AG08395 (cell line): ENCODE results near the gene PRL.

Experiments used
- DNase-seq: peaks from one replicate; pipeline ENCODE4 v3.0.0; 2012; ENCODE audit warnings: mixed read lengths, low spot score

PRL gene

DNA sequence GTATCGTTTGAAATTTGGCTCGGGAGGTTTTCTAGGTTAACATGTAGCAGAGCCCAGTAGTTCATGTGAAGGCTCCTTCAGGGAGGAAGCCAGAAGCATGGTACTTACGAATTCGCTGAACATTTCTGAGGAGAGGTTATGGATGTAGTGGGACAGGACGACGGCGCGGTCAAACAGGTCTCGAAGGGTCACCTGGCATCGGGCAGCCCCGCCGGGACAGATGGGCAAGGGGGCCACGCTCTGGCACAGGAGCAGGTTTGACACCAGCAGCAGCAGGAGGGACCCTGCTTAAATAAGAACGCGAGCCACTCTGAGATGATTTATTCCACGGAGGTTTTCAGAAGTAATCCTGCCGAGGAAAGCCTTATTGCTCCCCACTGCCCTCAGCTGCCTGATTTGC is 2.5 kb downstream of the PRL start:
- no peak for DNase-seq

DNA sequence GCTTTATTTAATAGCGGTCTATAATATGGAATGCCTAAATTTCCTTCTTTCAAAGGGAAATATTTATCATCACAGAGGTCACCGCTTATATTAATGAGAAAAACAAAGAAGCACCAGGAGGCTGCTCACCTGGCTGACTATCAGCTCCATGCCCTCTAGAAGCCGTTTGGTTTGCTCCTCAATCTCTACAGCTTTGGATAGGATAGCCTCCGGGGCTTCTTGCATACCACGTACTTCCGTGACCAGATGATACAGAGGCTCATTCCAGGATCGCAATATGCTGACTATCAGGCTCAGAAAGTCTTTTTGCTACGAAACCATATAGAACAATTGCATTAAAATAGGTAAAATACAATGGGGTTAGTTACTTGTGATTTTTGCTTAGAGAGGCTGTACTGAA is 6.8 kb downstream of the PRL start:
- DNase-seq: no peak

DNA sequence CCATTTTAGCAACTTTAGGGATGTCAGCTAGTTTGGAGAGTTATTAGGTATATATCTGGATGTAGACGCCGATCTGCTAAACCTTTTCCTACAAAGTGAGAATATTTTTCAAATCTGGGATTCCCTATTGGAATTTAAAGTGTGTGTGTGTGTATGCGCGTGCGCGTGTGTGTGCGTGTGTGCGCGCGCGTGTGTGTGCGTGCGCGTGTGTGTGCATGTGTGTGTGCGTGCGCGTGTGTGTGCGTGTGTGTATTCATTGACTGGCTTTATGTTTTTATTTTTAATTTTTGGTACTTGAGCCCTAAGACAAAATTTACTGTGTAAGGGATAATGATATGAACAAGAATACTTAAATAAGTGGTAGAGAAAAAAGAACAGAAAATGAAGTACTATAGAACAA is 8.1 kb downstream of the PRL start:
- DNase-seq: no peak

DNA sequence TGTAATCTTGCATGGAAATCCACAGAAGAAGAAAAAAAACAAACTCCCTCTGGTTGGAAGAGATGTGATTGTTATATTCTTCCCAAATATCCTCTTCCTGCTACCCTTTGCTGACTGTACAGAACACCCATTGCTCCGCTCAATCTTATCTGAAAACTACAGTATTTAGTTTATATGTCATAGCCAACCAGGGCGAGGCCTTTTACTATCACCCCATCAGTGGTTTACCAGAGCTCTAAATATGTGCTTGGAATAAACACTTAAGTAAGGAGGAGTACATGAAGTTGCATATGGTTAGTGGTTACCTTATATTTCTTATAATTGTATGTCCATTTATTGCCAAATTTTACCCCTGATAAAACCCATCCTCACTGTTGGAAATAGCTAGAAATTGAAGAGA is 12.2 kb downstream of the PRL start:
- DNase-seq: no peak

DNA sequence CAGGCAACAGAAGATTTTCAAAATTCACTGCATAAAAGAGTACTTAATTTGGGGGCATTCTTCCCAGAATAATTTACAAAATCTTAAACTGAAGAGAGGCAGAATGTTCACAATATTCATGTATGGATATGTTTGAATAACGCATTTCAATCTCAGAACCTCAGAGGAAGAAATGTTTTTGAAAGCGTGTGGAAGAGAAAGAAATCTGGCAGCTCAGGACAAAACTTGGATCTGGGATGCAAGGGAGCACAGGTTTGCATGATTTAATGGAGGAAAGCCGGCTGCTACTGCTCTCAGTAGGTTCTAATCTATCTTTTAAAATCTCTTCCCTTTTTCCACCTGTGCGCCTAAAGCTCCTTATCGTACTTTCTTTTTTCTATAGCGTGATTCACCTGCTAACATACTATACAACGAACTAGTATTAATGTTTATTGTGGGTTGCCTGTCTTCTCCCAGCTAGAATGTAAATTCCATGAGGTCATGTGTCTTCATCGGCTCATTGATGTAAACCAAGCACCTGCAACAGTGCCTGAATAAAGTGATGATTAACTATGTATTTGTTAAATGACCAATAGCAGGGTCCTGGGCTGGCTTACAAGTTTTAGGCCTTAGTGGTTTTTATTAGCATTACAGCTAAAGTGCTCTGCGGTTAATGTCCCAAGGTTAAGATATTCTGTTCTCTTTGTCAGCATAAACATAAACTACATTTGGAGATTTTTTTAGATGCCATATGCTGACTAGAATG is 15.3 kb downstream of the PRL start:
- no peak for DNase-seq

DNA sequence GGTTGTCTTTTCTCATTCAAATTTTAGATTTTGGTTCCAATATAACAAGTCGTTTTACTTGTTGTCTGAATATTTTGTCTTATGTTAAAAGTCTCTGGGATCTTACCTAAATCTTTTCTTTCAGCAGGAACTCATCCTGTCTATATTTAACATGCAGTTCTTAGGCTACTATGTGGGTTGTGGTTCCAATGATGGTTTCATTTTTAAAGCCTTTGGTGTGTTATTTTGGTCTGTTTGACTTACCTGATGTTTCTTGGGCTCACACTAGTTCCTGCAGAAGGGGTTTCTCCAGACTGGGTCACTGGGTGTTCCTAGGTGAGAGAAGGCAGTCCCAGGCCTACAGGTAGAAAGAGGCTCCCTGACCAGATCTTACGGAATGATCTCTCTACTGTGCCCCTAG is 17.4 kb downstream of the PRL start:
- no peak for DNase-seq

DNA sequence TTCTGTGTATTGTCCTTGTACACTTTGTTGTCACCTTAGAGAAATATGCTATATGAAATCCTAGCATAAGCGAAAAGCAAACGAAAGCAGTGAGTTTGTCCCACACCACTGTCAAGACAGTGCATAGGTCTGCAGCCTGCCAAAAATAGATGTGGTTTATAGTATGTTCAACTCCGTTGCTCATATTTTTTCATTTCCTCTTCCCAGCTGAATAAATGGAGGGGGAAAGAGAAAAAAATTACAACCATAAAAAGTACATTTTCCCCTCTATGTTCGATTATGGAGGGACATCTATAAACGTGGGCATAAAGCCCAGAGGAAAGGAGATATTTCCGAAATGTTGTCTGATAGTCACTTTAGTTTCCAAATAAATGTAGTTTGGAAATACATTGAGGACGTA is 25.8 kb downstream of the PRL start:
- no peak for DNase-seq

DNA sequence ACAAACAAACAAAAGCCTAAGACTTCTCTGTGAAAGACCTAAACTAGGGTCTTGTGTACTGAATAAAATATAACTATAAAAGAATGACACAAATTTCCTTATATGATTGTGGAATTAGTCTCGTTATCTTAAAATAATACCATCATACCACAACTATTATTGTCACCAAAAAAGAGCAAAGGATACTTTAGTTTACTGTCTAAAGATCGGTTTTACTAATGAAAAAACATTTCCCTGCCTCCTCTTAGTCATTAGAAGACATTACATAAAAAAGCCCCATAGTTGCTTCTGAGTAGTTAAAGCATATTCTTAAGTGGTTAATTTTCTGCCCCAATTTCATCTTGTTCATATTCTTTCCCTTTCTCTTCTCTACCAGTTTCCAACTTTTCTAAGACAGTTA is 33.1 kb downstream of the PRL start:
- no peak for DNase-seq

DNA sequence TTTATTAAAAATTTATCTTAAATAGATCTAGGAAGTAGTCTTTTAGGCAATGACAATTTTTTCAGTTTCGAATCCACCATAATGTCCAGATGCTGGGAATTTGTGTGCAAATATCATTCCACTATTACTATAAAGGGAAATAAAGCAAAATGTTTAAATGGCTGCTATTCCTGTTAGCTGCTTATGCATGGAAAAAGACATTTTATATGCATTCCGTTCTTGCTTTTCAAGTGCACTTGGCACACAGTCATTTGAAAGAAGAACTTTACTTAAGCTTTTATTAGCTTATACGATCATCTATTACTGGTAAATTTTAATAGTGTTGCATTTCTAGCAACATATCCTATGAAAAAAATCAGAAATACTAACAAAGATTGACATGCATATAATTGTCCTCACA is 42.0 kb downstream of the PRL start:
- DNase-seq: no peak

DNA sequence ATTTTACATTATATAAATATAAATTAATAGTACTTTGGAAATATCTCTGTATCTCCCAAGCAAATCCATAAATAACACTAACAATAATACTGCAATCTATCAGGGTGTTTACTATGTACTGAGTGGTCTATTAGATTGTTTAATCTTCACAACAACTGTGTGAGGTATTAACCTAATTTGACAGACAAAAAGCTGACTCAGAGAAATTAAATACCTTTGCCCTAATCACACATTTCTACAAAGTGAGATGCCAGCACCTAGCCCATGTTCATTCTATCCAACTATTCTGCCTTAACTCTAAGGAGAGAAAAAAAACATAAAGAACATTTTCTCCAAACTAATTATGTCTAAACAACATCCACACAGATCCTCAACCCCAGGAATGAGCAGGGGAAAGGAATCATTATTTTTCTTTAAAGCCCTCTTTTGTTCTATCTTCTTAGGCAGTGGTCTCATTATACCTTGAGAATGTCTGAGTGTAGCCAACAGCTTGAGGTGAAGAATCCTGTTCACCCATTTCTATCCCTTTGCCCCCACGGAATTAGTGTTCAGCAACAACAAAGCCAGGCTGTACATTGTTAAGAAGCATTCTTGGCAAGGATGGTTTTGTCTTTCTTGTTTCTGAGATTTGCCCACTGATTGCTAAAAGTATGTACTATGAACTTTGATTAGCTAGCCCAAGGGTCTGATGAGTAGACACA is 42.7 kb downstream of the PRL start:
- DNase-seq: no peak

DNA sequence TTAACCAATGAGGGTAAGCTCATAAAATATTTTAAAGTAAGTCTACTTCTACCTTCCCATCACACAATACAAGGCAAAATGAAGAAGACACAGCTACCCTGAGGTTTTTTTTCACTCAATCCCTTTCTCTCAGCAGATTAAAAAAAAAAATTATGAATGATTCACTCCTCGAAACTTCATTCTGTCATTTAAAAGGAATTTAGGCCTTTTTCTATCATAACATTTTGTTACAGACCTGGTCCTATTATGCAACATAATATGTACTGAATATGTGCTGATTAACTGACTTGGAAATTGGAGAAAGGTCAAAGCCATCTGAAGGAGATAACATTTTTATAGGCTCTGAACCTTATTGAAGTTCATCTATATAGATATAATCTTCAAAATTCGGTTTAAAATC is 45.5 kb downstream of the PRL start:
- DNase-seq: peak; percentile 48

DNA sequence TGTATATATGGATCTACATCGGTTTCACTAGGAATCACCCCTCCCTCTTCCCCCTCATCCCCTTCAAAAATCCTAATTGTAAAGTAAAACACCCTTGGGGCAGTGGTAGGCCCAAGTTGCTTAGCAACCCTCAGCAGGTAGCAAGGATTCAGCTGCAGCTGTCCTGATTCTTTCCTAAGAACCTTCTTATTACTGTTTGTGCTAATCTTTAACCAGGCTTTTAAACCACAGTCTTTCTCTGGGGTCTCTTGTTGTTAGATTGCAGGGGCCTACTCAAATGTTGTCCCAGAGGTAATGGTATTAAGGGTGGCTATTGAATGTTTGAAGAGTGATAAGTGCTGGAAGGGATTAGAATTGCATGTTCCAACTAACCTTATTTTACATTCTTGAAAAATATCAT is 46.4 kb downstream of the PRL start:
- DNase-seq: no peak

DNA sequence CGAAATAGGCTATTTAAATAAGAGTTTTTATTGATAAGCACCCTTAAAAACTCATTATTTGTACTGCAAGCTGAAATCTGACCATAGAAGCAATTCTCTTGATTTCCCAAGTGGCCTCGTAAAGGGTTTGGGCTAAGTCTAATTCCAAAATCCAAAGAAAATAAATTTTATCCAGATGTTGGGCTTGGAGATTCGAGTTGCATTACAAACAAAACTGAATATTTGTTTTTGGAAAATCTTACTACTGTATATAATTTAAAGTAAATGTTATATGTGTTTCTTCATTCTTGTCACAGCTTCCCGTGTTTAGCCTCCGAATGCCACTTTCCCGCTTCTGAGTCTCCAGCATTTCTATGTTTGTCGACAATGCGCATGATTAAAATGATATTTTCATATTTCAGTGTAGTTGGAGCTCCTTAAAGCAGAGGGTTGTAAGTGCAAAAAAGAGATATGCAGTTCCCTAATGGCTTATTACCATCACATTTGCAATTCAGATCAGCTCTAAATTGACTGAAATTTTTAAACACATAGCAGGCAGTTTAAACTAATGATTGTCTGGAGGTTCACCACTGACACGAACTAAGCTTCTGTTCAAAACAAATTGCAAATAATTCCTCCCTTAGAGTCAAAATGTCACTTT is 47.0 kb downstream of the PRL start:
- no peak for DNase-seq

DNA sequence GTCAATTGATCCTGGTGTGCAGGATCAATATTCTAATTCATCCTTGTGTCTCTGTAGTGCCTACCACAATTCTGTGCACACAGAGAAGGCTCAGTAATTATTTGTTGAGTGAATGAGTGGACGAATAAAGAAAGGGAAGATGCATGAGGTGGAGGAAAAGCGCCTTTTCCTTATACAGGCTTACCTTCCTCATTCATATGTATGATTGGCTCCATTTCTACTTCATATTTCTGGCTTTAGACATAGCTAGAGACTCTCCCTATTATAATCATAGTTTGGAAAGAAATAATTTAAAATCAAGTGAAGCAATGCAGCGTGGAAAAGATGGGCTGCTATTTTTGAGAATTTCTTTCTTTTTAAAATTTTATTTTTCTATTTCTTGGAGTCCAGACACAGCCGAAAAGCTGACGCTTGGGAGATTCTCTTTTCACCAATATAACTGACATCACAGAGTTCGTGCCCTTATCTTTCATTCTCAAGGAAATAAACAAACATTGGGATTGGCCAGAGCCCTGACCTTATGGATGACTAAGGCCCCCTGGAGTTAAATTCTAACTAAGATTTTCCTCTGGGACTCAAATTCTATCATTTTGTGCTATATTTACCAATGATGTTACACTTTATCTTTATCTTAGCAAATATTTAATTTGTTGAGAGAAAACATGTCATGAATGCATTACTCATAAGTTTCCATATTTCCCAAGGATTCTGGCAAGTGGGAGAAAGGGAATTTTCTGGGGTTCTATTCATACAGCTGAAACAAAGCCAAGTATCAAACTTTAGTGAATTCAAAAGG is 48.1 kb downstream of the PRL start:
- DNase-seq: peak; percentile 11

DNA sequence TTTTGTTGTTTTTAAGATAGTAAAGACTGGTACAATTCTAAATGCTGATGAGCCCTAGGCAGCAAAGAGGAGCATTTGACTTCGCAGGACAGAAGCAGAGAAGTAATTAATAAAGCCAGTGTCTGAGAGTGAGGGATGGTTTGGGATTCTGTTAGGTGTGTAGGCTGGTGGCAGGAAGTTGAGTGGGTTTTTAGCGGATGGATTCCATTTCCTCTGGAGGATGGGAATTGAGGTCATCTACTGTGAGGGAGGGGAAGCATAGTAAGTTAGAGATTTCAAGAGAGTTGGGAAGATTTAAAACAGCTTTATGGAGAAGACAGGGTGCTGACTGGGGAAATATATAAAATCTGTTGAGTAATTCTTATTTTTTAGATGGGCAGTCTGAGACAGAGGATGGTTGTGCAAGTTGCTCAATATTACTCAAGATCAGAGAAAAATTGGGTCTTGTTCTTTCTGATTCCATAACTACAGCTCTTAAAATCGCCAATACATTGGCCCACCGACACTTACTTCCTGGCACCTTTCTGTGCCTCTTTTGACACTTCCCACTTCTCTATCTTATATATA is 48.8 kb downstream of the PRL start:
- DNase-seq: no peak

DNA sequence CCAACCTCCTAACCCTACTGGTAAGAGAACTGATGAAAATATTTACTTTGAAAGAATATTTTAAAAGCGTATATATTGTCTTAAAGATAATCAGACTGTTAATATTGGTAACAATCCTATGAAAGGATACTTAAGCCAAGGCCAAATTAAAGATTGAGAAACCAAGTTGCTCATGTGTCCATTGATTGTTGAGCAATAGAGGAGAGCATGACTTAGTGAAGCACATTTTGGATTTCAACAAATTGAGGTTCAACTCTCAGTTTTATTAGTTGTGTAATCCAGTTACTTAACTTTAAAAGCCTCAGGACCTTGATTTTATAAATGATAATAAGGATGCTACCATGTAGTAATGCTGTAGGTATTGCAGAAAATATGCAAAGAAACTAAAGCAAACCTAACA is 56.8 kb downstream of the PRL start:
- DNase-seq: no peak

DNA sequence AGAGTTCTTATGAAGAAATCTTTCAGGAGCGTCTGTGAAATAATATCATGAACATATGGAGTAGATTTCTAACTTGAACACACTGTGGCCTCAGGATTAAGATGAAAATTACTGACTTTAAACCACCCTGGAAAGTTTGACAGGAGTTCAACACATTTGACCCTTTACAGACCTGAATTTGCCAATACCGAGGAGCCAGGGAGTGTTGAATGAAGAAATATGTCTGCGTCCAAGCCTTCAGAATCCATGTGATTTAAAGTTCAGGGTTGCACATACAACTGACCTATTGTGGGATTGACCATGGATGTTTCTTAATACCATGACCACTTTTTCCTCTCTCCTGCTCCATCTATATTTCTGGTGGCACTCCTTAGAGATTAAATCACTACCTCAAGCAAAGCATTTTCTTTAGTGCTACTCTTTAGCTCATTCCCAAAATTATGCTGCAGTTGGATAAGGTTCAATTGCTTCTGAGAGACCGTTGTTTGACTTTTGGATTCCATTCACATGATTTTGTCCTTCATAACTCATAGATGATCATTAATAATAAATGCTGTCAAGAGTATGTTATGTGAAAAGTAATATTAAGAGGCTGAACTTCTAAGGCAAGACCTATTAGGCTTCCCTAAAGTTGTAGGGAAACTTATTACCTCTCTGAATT is 57.4 kb downstream of the PRL start:
- DNase-seq: no peak

DNA sequence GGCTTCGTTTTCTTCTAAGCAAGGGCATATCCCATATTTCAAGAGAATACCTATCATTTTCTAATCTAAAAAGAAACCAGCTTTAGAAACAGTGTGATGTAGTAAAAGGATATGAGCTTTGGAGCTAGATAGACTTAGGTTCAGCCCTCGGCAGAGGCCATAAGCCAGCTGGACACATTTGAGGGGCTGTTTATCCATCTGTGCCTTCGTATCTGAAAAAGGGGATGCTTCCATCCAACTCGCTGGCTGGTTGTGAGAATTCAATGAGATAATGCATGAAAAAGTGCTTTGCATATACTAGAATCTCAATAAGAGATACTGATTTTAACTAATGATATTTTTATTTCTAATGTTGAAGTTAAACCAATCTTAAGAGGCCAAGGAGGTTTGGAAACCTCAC is 58.0 kb downstream of the PRL start:
- no peak for DNase-seq

DNA sequence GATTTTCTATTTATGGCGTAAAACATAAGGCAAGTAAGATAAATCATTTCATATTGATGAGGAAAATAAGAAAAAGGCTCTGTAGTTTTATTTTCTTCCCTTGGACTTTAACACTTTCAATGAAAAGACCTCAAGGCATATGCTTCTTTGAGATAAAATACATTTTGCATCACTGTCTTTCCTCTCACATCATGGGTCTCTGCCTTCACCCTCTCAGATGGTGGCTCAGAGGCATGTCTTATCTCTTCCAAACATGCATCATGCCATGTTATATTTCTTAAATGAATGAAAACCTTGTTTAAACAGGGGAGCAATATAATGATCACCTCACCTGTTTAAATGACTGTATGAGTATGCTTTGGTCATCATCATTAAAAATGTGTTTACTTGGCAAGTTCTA is 59.3 kb downstream of the PRL start:
- DNase-seq: no peak
